K562 (cell line): Measurements from ENCODE around the gene CCSER1. TPM values are rescaled to one million over a fixed set of nuclear protein-coding genes. Genes with fewer than 3 reads are reported as not detected.

Source experiments
- ATAC-seq: fragments of 200-7000 bp; cut with Tn5 transposase; 3 replicates; pipeline ENCODE4 v1.9.1; 2020; ENCODE audit warnings: moderate library complexity
- BruUV-seq: library from RNA; stranded (reverse); fragments of 400-500 nt; replicated peaks from 2 replicates; lab custom pipeline; 2021; lab: Mats Ljungman, UMichigan
- CTCF ChIA-PET: fragments of 300-600 bp; formaldehyde crosslinking; extraction: SDS; loops from one replicate; lab custom pipeline; 2021; ENCODE audit warnings: low intra/inter-chr PET ratio; lab: Yijun Ruan, JAX
- POLR2A ChIA-PET: fragments of 300-600, 350-650 bp; sonication (Branson Sonifier 250); formaldehyde crosslinking; extraction: SDS; loops from one replicate; lab custom pipeline; 2021; ENCODE audit warnings: antibody characterized with exemption, inconsistent platforms; lab: Yijun Ruan, JAX
- DNase-seq, 4 experiments: peaks; one replicate each; pipeline versions ENCODE4 v3.0.0 to v3.0.0-alpha.2; 2011 to 2018; ENCODE audit warnings: low spot score in 3 of 4, mixed read lengths in 3 of 4; ENCODE audit errors: extremely low read depth in 1 of 4
- FAIRE-seq: peaks from 2 replicates; lab custom pipeline; 2011; peaks lifted over from hg19 to GRCh38; lab: Jason Lieb, UNC
- H2AFZ ChIP-seq: 2 replicates; pipeline ENCODE4 v1.6.0; 2011; ENCODE audit warnings: low read depth, low read length, control low read depth, inconsistent platforms
- H3K27ac ChIP-seq: fragments of 200-600 bp; 3 replicates; pipeline ENCODE4 v1.8.0; 2011; ENCODE audit warnings: low read depth, mild to moderate bottlenecking, control low read depth, inconsistent platforms, low read length, moderate library complexity, mixed read lengths; ENCODE audit errors: extremely low read depth
- H3K27me3 ChIP-seq, 2 experiments: fragments of 300-600 bp in 1 of 2; 2 replicates in 1 of 2; 3 replicates in 1 of 2; pipeline versions ENCODE4 v1.6.0 to v1.8.0; 2011; ENCODE audit warnings: inconsistent platforms in 2 of 2, low read length in 2 of 2, mild to moderate bottlenecking in 1 of 2, mixed read lengths in 1 of 2, moderate library complexity in 1 of 2; ENCODE audit not compliant: control insufficient read depth in 2 of 2, insufficient read depth in 2 of 2
- H3K36me3 ChIP-seq: fragments of 300-600 bp; 3 replicates; pipeline ENCODE4 v1.8.0; 2011; ENCODE audit warnings: mild to moderate bottlenecking, low read length, inconsistent platforms; ENCODE audit not compliant: control insufficient read depth, insufficient read depth
- H3K4me1 ChIP-seq, 2 experiments: fragments of 200-600 bp in 1 of 2; replicated peaks in 1 of 2; 2 replicates in 1 of 2; 3 replicates in 1 of 2; pipeline versions ENCODE4 v1.5.1 to v1.8.0; 2011; ENCODE audit warnings: inconsistent platforms in 2 of 2, low read length in 2 of 2, mild to moderate bottlenecking in 1 of 2, mixed read lengths in 1 of 2, moderate library complexity in 1 of 2; ENCODE audit not compliant: control insufficient read depth in 2 of 2, insufficient read depth in 2 of 2
- H3K4me2 ChIP-seq: 2 replicates; pipeline ENCODE4 v1.6.1; 2011; ENCODE audit warnings: low read length, control low read depth, inconsistent platforms, mixed read lengths; ENCODE audit not compliant: insufficient read depth
- H3K4me3 ChIP-seq: fragments of 200-600 bp; sonication (generic), shearing (Covaris generic); 2 replicates; pipeline ENCODE4 v1.5.1; 2016; ENCODE audit warnings: control low read depth, inconsistent platforms
- H3K79me2 ChIP-seq: fragments of 200-600 bp; 3 replicates; pipeline ENCODE4 v1.8.0; 2011; ENCODE audit warnings: low read length, inconsistent platforms; ENCODE audit not compliant: control insufficient read depth, insufficient read depth
- H3K9ac ChIP-seq, 2 experiments: 2 replicates each; pipeline versions ENCODE4 v1.6.0 to v1.6.1; 2011; ENCODE audit warnings: low read depth in 2 of 2, low read length in 2 of 2, control low read depth in 1 of 2, inconsistent platforms in 1 of 2, mild to moderate bottlenecking in 1 of 2, mixed read lengths in 1 of 2; ENCODE audit not compliant: insufficient read depth in 1 of 2
- H3K9me1 ChIP-seq: one replicate; pipeline ENCODE4 v1.6.0; 2011; ENCODE audit warnings: inconsistent platforms, mild to moderate bottlenecking, low read length, moderate library complexity; ENCODE audit not compliant: control insufficient read depth, insufficient read depth
- H3K9me3 ChIP-seq: replicated peaks from 2 replicates; pipeline ENCODE4 v1.5.1; 2011; ENCODE audit warnings: low read depth, low read length, inconsistent platforms; ENCODE audit not compliant: control insufficient read depth, insufficient read depth
- H4K20me1 ChIP-seq: replicated peaks from 2 replicates; pipeline ENCODE4 v1.6.1; 2011; ENCODE audit warnings: low read length, inconsistent platforms, mixed read lengths; ENCODE audit not compliant: control insufficient read depth, insufficient read depth
- KHSRP ChIP-seq: fragments of 450-650 bp; IDR thresholded peaks from 2 replicates; pipeline ENCODE4 v1.6.1; 2017
- NCOA4 ChIP-seq: fragments of 450-650 bp; IDR thresholded peaks from 2 replicates; pipeline ENCODE4 v1.6.1; 2018; ENCODE audit warnings: mild to moderate bottlenecking; ENCODE audit not compliant: partially characterized antibody
- PTBP1 ChIP-seq: fragments of 200-400 bp; formaldehyde crosslinking; IDR thresholded peaks from 2 replicates; pipeline ENCODE4 v1.6.1; 2017; ENCODE audit warnings: low read depth, low read length
- RAD51 ChIP-seq: fragments of 450-650 bp; IDR thresholded peaks from 2 replicates; pipeline ENCODE4 v1.7.1; 2016; ENCODE audit warnings: low read depth, mild to moderate bottlenecking, borderline replicate concordance
- TAF1 ChIP-seq: IDR thresholded peaks from 2 replicates; pipeline ENCODE4 v1.6.1; 2011; ENCODE audit warnings: mild to moderate bottlenecking, low read length, moderate library complexity; ENCODE audit not compliant: insufficient read depth, control insufficient read depth, severe bottlenecking; ENCODE audit errors: extremely low read depth
- TAL1 ChIP-seq: fragments of 450-650 bp; IDR thresholded peaks from 2 replicates; pipeline ENCODE4 v1.6.1; 2016; ENCODE audit warnings: mild to moderate bottlenecking
- ZNF224 ChIP-seq: sonication (generic); formaldehyde crosslinking; IDR thresholded peaks from 2 replicates; pipeline ENCODE4 v1.8.0; 2022; ENCODE audit warnings: mild to moderate bottlenecking, missing genetic modification reagents
- WGBS: fragments of 100-300 bp; shearing (Covaris generic); methylation state at CpG from one replicate; pipeline ENCODE4 v1.1.6; 2016; ENCODE audit warnings: low coverage, mixed read lengths; ENCODE audit not compliant: insufficient coverage; ENCODE audit errors: missing lambda C conversion rate; 5-methylcytosine and 5-hydroxymethylcytosine counted together
- in situ Hi-C: fragments of 300-500 bp; cut with MboI; formaldehyde crosslinking; loops from 4 replicates; pipeline ENCODE4 v1.15.0; 2018; ENCODE audit warnings: inconsistent platforms, mixed read lengths
- intact Hi-C: fragments of 100-400 bp; cut with micrococcal nuclease; formaldehyde crosslinking; loops from 2 replicates; pipeline ENCODE4 v1.14.2; 2022
- polyA plus RNA-seq, 8 experiments: library from polyadenylated mRNA; depleted of rRNA in 4 of 8; stranded (reverse) in 5 of 8; unstranded in 3 of 8; fragments of >200 nt; fragmentation: Nextera tagmentation in 2 of 8; fragmentation: Illumina TruSeq in 1 of 8; extraction: Ambion mirVana in 2 of 8; extraction: Trizol in 1 of 8; gene quantifications; 2 replicates each; pipeline versions ENCODE4 v1.2.1 to v1.2.3, GENCODE V29; 2011 to 2014; ENCODE audit warnings: inconsistent platforms in 1 of 8, missing spikeins in 1 of 8
- total RNA-seq, 7 experiments: library from RNA; depleted of rRNA in 6 of 7; stranded (reverse); fragments of >200 nt in 6 of 7; fragmentation: Illumina TruSeq in 2 of 7; extraction: Trizol in 2 of 7; gene quantifications; 2 replicates each; pipeline versions ENCODE4 v1.2.1 to v1.2.3, GENCODE V29; 2011 to 2021; ENCODE audit warnings: low replicate concordance in 1 of 7
- TF ChIP-seq, protein P1 (sequence below): fragments of 250-450 bp; sonication (Bioruptor Pico); IDR thresholded peaks from 2 replicates; pipeline ENCODE4 v1.4.0; 2020; ENCODE audit warnings: mild to moderate bottlenecking, moderate library complexity, borderline replicate concordance
- TF ChIP-seq, protein P2 (sequence below): fragments of 250-450 bp; sonication (Bioruptor Pico); IDR thresholded peaks from 2 replicates; pipeline ENCODE4 v1.8.0; 2021; ENCODE audit warnings: moderate library complexity, mild to moderate bottlenecking, inconsistent platforms
- TF ChIP-seq, protein P3 (sequence below), 2 experiments: fragments of 450-650 bp; formaldehyde crosslinking in 1 of 2; IDR thresholded peaks; 2 replicates each; pipeline versions ENCODE4 v1.4.0 to v1.6.1; 2014 to 2020; ENCODE audit warnings: mild to moderate bottlenecking in 2 of 2, borderline replicate concordance in 1 of 2, low read depth in 1 of 2
- TF ChIP-seq, protein P4 (sequence below): fragments of 450-650 bp; IDR thresholded peaks from one replicate; pipeline ENCODE4 v1.6.1; 2018; ENCODE audit warnings: mild to moderate bottlenecking, moderate library complexity; ENCODE audit not compliant: partially characterized antibody

Gene CCSER1
- total and polyA plus RNA-seq, 9 of the 15 experiments (the other 6 are each of a cell fraction or from before 2014, with no cell fraction given) = not detected

DNA sequence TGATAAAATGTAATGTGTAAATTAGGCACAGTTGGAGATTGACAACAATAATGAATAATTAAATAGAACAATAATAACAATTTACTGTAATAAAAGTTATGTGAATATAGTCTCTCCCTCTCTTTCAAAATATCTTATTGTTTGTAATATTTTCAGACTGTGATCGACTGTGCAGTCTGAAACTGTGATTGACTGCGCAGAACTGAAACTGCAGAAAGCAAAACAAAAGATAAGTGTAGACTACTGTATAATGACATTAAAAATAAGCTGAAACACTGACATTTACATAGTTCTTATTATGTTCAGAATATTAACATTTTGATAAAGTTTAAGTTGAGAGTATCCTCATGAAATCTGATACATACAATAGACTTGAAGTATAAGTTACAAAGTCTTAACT lies 371.0 kb downstream of the CCSER1 start:
- intact Hi-C loops (no loop called here), in situ Hi-C loops (no loop called here)
- H3K4me3 ChIP-seq = no peak overlapping the region
- H3K4me1 ChIP-seq = no peaks in the 10 kb centered on the region
- no peak overlapping the region for H3K27ac ChIP-seq
- H4K20me1 ChIP-seq = no peaks in the 10 kb centered on the region
- no peak for FAIRE-seq
- no peak overlapping the region for H3K9ac ChIP-seq
- H3K36me3 ChIP-seq = no peaks in the 10 kb centered on the region
- no peaks in the 10 kb centered on the region for H3K9me3 ChIP-seq
- H3K9me1 ChIP-seq = no peaks in the 10 kb centered on the region
- no peak for ATAC-seq
- H2AFZ ChIP-seq = no peak overlapping the region
- no peaks in the 10 kb centered on the region for H3K27me3 ChIP-seq
- POLR2A ChIA-PET = no interaction called here
- DNase-seq = no peak
- CTCF ChIA-PET = no interaction called here
- 0% methylated on average over 2 of the region's 2 CpGs for WGBS
- no peaks in the 10 kb centered on the region for H3K79me2 ChIP-seq
- BruUV-seq = no TSS peak
- no peak overlapping the region for H3K4me2 ChIP-seq
- no peak for TF ChIP-seq ZNF224 (CRISPR knock-in tag)
- no peak for TF ChIP-seq KHSRP
- TF ChIP-seq, protein P1, sequence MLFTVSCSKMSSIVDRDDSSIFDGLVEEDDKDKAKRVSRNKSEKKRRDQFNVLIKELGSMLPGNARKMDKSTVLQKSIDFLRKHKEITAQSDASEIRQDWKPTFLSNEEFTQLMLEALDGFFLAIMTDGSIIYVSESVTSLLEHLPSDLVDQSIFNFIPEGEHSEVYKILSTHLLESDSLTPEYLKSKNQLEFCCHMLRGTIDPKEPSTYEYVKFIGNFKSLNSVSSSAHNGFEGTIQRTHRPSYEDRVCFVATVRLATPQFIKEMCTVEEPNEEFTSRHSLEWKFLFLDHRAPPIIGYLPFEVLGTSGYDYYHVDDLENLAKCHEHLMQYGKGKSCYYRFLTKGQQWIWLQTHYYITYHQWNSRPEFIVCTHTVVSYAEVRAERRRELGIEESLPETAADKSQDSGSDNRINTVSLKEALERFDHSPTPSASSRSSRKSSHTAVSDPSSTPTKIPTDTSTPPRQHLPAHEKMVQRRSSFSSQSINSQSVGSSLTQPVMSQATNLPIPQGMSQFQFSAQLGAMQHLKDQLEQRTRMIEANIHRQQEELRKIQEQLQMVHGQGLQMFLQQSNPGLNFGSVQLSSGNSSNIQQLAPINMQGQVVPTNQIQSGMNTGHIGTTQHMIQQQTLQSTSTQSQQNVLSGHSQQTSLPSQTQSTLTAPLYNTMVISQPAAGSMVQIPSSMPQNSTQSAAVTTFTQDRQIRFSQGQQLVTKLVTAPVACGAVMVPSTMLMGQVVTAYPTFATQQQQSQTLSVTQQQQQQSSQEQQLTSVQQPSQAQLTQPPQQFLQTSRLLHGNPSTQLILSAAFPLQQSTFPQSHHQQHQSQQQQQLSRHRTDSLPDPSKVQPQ = no peak
- no peak for TF ChIP-seq TAF1
- no peak for TF ChIP-seq NCOA4
- no peak for TF ChIP-seq PTBP1
- TF ChIP-seq, protein P2, sequence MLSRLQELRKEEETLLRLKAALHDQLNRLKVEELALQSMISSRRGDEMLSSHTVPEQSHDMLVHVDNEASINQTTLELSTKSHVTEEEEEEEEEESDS = no peak
- TF ChIP-seq RAD51 = no peak
- TF ChIP-seq, protein P3, sequence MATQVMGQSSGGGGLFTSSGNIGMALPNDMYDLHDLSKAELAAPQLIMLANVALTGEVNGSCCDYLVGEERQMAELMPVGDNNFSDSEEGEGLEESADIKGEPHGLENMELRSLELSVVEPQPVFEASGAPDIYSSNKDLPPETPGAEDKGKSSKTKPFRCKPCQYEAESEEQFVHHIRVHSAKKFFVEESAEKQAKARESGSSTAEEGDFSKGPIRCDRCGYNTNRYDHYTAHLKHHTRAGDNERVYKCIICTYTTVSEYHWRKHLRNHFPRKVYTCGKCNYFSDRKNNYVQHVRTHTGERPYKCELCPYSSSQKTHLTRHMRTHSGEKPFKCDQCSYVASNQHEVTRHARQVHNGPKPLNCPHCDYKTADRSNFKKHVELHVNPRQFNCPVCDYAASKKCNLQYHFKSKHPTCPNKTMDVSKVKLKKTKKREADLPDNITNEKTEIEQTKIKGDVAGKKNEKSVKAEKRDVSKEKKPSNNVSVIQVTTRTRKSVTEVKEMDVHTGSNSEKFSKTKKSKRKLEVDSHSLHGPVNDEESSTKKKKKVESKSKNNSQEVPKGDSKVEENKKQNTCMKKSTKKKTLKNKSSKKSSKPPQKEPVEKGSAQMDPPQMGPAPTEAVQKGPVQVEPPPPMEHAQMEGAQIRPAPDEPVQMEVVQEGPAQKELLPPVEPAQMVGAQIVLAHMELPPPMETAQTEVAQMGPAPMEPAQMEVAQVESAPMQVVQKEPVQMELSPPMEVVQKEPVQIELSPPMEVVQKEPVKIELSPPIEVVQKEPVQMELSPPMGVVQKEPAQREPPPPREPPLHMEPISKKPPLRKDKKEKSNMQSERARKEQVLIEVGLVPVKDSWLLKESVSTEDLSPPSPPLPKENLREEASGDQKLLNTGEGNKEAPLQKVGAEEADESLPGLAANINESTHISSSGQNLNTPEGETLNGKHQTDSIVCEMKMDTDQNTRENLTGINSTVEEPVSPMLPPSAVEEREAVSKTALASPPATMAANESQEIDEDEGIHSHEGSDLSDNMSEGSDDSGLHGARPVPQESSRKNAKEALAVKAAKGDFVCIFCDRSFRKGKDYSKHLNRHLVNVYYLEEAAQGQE (IDR thresholded peaks at IDR 0.05; ENCODE audit: borderline replicate concordance) = no peak
- TF ChIP-seq, protein P3 (CRISPR knock-in tag; IDR thresholded peaks at IDR 0.05; ENCODE audit: low read depth) = no peak
- no peak for TF ChIP-seq TAL1
- TF ChIP-seq, protein P4, sequence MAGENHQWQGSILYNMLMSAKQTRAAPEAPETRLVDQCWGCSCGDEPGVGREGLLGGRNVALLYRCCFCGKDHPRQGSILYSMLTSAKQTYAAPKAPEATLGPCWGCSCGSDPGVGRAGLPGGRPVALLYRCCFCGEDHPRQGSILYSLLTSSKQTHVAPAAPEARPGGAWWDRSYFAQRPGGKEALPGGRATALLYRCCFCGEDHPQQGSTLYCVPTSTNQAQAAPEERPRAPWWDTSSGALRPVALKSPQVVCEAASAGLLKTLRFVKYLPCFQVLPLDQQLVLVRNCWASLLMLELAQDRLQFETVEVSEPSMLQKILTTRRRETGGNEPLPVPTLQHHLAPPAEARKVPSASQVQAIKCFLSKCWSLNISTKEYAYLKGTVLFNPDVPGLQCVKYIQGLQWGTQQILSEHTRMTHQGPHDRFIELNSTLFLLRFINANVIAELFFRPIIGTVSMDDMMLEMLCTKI = no peak
